GF-D8 (cell line): Measurements from ENCODE around the gene TENT5C.
"Not testable (repeated sequence)": the region's sequence is repeated elsewhere in the genome, so short reads cannot be mapped to it uniquely, and the experiment has no call there.

Source experiments
- DNase-seq: peaks from one replicate; lab custom pipeline; 2025; lab: John Stamatoyannopoulos, UW

The TENT5C gene

GRCh38 chr1:117605774-117606648, at the start of gene TENT5C:
Gene TENT5C, plus strand, starts transcription at chr1:117606048. Its CDS starts 16,821 bp downstream, at chr1:117622869.
- peak; percentile 82 for DNase-seq

DNA sequence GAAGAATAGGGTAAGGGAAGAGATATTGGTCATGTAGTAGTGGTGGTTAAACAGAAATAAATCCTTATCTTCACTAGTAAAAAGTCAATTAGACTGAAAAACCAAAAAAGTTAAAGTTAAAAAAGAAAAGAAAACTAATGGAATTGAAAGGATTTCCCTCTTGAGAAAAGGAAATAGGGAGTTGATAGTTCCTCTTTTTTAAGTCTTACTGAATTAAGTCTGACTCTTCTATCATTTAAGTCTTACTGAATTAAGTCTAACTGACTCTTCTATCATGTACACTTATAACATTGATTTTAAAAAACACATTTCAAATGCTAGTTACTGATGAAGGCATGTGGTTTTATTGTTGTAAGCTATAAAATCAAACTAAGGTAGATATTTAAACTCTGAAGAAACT, 49.5 kb upstream of the TENT5C start:
- DNase-seq: peak; percentile 31

- no peak for DNase-seq
Measured at GRCh38 chr1:117556976-117557375, 48.9 kb upstream of the TENT5C start.

GRCh38 chr1:117558451-117558850, 47.4 kb upstream of the TENT5C start:
- not testable (repeated sequence) for DNase-seq

GRCh38 chr1:117559139-117559538, 46.7 kb upstream of the TENT5C start:
- no peak for DNase-seq

GRCh38 chr1:117559985-117560384, 45.9 kb upstream of the TENT5C start:
- no peak for DNase-seq

DNA sequence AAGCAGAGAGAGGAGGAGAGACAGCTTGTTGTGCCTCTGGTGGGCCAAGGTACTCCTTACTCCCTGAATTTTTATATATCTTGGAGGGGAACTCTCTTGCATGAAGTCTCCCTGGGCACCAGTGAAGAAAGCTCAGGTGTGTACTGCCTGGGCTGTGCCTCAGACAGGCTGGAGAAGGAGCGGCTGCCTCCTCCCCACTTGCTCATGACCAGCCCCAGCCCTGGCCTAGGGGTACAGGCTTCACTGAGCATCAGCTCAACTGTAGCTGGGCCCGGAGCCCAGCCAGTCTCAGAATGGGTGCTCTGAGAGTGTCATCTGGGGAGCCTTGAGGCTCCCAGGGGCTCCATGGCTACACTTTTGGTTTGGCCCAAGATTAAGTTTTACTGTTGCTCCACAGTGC, 44.8 kb upstream of the TENT5C start:
- no peak for DNase-seq

DNA sequence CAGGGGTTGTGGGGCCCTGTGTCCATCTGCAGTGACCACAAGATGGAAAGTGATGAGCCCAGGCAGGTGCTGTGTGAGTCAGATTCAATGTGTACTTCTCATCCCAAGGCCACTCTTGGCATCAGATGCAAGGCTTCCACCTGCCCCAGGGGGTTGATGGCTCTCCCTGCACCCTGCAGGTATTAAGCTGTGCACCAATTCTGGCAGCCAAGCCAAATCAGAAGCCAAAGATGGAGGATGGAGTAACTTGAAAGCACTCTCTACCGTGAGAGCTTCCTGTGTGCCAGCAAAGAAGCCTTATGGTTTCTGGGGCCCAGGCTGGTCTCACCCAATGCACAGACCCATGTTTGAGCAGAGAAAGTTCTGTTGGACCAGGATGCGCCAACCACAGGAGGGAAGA, 44.3 kb upstream of the TENT5C start:
- no peak for DNase-seq

DNA sequence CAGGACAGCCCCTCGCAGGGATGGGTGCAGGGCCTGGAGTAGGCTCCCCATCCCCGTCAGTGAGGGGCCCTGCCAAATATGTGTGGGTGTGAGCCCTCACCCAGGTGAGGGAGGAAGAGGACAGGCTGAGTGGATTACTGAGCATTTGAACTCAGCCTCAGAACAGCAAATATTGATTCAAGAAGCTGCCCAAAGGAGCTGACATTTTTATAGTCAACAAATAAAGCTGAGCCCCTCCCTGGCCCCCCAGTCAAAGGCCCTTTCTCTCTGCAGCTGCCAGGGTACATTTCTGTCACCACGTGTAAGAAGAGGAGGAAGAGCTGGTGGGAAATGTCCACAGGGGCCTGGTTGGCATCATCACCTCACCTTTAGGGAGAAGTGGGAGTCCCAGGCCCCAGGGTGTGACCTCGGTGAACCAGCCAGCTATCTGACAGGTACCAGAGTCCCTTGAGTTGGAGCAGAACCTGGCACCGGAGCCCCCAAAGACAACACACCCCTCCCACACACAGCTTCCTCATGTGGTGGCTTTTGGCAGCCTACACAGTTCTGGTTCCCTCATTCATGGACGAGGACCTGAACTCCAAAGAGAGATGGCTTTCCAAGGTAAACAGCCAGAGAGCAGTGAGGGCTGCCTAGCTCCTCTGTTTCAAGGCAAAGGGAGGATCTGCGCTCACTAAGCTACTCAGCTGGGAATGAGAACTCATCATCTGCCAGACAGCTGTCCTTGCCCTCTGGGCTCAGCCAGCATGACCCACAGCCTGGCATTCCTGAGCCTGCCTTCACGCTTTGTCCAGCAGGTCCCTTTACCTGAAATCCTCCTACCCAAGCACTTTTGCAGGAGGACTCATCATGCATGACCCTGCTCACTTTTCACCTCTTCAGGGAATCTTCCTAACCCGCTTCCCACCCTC, 43.0 kb upstream of the TENT5C start:
- no peak for DNase-seq

DNA sequence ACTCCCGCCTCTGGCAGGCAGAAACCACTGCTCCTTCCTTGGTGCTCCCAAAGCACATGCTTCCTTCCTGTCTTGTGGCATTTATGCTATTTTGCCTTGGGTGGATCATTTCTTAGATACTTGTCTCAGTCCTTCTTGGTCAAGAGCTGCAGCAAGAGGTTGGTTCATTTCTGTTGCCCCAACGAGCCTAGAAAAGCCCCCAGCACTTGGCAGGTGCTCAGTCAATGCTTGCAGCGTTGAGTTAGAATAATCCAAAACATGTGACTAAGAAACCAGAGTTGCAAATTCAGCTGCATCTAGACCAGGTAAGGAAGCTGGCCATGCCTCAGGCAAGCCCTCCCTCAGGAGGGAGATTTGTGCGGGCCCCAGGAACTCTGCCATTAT, 42.4 kb upstream of the TENT5C start:
- DNase-seq: no peak

- no peak for DNase-seq
Measured at GRCh38 chr1:117564227-117565075, 41.4 kb upstream of the TENT5C start.

DNA sequence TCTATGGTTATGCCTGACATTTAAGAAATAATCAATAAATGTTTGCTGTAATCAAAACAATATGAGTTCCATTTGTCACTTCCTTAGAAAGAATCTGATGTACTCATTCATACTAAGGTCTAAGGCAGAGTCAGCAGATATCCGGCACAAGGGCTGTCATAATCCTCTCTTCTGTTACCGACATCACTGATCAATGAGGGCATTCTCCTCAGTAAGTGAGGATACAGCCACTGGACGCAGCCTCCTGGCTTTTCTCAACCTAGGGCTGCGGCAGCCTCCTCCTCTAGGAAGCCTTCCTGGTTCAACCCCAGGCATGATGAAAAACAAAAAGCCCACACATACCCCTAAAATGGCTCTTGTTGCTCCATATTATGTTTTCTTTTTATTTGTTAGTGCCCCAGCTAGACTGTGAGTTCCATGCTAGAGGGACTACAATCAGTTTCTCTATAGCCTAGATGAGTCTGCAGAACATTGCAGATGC, 40.7 kb upstream of the TENT5C start:
- no peak for DNase-seq

DNA sequence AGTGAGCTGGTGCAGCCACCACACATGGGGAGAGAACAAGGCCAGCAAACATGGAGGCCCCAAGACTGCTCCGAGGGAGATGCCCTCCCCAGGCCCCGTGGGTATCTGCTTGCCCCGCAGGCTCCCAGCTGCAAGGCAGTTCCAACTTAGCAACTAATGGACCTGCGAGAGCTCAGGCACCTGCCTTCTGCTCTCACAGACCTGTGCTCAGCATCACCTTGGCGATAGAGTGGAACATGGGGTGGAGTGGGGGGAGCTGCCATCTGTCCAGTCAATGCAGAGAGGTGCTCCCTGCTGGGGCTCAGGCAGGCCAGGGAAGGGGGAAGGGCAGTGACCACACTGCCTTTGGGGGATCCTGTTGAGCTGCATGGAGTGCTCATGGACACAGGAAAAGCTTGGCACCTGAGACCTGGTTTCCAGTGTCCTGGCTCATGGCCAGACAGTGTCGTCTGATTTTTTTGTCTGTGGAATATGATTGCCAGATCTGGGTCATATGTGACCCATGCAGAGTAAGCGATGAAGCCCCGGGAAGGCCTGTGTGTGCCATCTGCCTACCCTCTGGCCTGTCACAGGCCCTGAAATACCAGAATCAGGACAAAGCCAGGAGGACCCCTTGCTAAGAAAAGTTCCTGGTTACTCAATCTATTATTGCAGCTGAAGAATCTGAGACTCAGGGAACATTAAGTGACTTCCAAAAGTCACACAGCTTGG, 39.9 kb upstream of the TENT5C start:
- DNase-seq: no peak

- DNase-seq: no peak
Measured at GRCh38 chr1:117566556-117566955, 39.3 kb upstream of the TENT5C start.

DNA sequence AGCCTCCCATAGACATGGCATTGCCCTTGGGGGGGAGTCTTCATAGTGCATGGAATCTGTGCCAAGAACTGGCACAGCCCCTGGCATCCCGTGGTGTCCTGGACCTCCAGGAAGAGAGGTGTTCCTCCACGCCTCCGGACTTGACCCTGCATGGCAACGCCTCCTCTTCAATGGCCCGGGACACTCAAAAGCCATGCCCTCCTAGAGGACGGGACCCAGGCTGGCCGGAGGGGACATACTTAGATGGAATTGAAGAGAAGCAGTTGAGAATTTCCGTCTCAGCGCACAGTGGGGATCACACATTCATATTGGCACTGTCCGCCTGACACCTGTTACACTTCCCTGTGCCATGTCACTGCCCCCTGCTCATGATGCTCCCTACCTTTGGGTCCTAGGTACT, 38.4 kb upstream of the TENT5C start:
- DNase-seq: no peak

GRCh38 chr1:117567976-117568375, 37.9 kb upstream of the TENT5C start:
- DNase-seq: no peak

GRCh38 chr1:117568999-117569398, 36.8 kb upstream of the TENT5C start:
- no peak for DNase-seq

- no peak for DNase-seq
Measured at GRCh38 chr1:117569856-117570255, 36.0 kb upstream of the TENT5C start.

DNA sequence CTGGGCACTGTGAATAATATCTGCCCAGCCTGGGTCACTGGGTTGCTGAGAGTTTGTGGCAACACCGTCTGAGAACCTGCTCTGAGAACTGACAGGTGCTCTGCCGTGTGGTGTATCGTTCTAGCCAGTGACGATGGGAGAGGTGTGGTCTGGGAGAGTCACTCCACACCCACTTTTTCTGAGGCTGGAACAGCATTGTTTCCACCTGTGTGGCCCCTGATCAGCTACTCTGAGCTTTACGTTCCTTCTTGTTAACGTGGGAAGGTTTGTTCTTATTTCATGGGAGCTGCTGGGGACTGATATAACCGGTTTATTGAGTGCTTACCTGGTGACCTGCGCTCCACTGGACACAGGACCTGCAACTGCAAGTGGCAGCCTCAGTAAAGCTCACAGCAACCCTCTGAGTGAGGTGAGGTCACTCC, 34.8 kb upstream of the TENT5C start:
- DNase-seq: no peak

DNA sequence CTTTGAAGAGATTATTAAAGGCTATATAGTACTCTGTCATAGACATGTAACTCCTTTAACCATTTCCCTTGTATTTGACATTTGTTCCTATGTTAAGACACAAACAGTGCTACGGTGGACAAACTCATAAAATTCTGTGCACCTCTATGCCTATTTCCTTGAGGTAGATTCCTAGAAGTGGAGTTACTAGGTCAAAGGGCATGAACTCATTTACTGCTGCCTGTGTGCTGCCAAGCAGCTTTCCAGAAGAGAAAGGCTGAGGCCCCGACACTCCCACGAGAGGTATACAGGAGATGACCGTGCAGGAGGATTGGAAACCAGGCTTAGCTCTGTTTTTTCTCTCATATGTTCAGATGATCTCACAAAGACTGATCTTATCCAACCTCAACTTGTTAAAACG, 34.4 kb upstream of the TENT5C start:
- DNase-seq: no peak

DNA sequence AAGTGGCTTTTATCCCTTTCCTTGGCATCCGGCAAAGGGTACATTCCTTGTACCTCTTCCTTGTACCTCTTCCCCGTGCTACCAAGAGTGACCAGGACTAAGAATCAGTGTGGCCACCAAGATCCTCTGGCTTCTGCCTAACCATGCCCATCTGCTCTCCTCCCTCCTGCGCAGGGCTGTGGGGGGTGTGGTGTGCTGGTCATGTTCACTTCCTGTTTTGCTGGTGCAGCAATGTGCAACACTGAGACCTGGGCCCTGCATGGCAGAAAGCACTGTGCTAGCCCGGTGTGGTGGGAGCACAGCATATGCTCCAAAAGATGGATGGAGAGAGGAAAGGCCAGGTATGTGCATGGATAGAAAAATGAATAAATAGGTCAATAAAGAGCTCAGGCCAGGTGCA, 33.3 kb upstream of the TENT5C start:
- DNase-seq: no peak
